SKM-1 treated with dmso at 0.1 percent for 144 hours (cell line): Measurements from ENCODE around the gene FSTL3.
"Not testable (repeated sequence)": the region's sequence is repeated elsewhere in the genome, so short reads cannot be mapped to it uniquely, and the experiment has no call there.

Experiments used
- DNase-seq: peaks from one replicate; lab custom pipeline; 2025; ENCODE audit not compliant: unreplicated experiment; lab: John Stamatoyannopoulos, UW

Gene FSTL3

GRCh38 chr19:676339-677105 lies at the start of gene FSTL3:
TSS of gene FSTL3 (plus strand) at chr19:676392. CDS start at chr19:676424, 32 bp downstream.
- DNase-seq, result no peak

- DNase-seq, result not testable (repeated sequence)
These were observed 49.6 kb upstream of the FSTL3 start for GRCh38 chr19:626566-626965.

- DNase-seq, result no peak
These were observed 48.0 kb upstream of the FSTL3 start for GRCh38 chr19:628168-628567.

- not testable (repeated sequence) for DNase-seq
These were observed 46.7 kb upstream of the FSTL3 start for GRCh38 chr19:629515-629914.

- no peak for DNase-seq
These were observed 46.1 kb upstream of the FSTL3 start for GRCh38 chr19:629961-630714.

- DNase-seq, result no peak
These were observed 43.6 kb upstream of the FSTL3 start for GRCh38 chr19:632579-633067.

GRCh38 chr19:633068-633785 lies 43.0 kb upstream of the FSTL3 start, which contains the start of gene POLRMT:
TSS of gene POLRMT (minus strand) at chr19:633537. CDS start at chr19:633512, 25 bp downstream.
- peak; percentile 89 for DNase-seq

GRCh38 chr19:633786-634639 lies 42.2 kb upstream of the FSTL3 start:
- DNase-seq, result peak; percentile 3

- no peak for DNase-seq
These were observed 41.1 kb upstream of the FSTL3 start for GRCh38 chr19:634975-635652.

- no peak for DNase-seq
These were observed 37.3 kb upstream of the FSTL3 start for GRCh38 chr19:638906-639252.

- DNase-seq, result peak; percentile 64
These were observed 36.7 kb upstream of the FSTL3 start, which contains the start of gene FGF22 for GRCh38 chr19:639253-640160. TSS of gene FGF22 (plus strand) at chr19:639879. CDS start at chr19:639926, 47 bp downstream.

- DNase-seq, result no peak
These were observed 36.0 kb upstream of the FSTL3 start for GRCh38 chr19:640161-640558.

GRCh38 chr19:640606-641189 lies 35.5 kb upstream of the FSTL3 start:
- DNase-seq, result no peak

- no peak for DNase-seq
These were observed 34.5 kb upstream of the FSTL3 start for GRCh38 chr19:641702-642101.

GRCh38 chr19:642767-643727 lies 33.1 kb upstream of the FSTL3 start:
- DNase-seq, result no peak

GRCh38 chr19:643736-644135 lies 32.5 kb upstream of the FSTL3 start:
- no peak for DNase-seq

GRCh38 chr19:644363-644762 lies 31.8 kb upstream of the FSTL3 start:
- no peak for DNase-seq
